Medulla oblongata (tissue), 1 donor: ENCODE measurements around the gene LSM7.
"Not testable (repeated sequence)": the region's sequence is repeated elsewhere in the genome, so short reads cannot be mapped to it uniquely, and the experiment has no call there.

ENCODE experiments used
- DNase-seq: peaks from one replicate; pipeline ENCODE4 v3.0.0-alpha.2; 2015; ENCODE audit errors: extremely low spot score

LSM7 gene

DNA sequence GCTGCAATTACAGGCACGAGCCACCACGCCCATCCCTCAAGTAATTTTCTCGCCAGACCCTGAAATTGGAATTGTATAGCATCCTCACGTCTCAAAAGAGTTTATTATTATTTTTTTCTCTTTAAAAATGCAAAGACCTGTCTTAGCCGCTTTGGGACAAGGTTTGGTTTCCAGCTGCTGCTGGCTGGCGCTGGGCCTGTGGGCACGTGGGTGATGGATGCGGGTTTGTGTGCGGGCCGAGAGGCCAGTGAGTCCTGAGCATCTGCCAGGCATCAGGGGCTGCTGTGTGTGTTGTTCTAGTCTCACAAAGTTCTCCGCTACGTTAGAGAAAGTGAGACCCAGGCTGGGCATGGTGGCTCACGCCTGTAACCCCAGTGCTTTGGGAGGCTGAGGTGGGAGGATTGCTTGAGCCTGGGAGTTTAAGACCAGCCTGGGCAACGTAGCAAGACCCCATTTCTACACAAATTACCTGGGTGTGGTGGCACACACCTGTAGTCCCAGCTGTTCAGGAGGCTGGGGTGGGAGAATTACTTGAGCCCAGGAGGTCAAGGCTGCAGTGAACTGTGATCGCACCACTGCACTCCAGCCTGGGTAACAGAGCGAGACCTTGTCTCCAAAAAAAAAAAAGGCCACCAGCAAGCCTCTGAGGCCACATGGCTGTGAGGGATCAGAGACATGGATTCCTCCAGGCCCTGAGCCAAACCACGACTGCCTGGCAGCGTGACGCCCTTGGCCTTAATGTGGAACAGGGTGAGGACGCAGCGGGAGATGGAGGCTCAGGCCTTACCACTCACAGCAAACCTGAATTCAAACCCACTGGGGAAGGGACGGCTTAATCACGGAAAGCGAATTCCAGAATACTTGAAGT is 27.0 kb upstream of the LSM7 start:
- no peak for DNase-seq

DNA sequence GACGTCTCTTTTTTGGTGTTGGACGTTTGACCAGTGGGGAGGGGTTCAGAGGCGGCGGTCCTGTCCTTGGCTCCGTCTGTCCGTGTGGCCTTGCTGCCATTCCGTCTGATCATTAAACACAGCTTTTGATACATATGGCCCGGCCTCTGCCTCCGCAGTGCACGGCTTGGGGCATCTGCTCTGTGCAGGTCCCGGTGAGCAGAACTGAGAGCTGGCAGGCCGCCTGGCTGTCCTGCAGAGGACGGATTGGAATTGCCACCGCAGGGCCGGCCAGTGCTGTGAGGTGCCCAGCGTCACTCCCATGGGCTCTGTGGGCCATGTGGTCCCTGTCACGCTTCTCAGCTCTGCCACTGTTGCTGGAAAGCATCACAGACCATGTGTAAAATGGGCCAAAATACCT is 26.3 kb upstream of the LSM7 start:
- no peak for DNase-seq

DNA sequence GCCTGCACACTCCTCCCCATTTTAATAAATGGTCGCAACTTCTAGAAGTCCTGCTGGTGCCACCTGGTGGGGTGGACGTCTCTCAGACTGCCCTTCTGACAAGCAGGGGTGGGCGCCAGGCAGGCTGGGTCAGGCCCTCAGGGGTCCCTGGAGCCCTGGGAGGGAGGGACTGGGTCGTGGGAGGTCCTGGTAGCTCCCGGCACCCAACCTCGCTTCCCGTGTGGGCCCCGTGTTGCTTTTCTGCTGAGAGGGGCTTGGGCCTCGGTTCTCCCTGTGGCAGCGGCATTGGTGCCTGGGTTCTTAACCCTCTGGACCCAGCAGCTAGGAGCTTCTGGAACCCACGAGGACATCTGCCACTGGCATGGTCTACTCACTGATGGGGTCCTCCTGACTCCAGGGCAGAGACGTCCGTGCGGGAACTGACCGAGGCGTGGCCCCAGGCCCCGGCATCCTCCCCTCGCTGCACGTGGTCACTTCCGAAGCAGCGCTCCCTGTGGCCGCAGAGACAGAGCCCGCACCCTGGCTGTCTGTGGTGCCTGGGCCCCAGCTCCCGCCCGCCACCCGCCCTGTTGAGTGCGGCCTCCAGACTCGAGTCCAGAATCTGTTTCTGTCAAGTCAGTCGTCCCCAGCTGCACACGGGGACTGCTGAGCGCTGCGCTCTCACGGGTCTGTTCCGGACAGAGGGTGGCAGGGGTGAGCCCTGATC is 25.7 kb upstream of the LSM7 start:
- DNase-seq: no peak

- no peak for DNase-seq
Measured at GRCh38 chr19:2353159-2353886, 24.9 kb upstream of the LSM7 start.

- DNase-seq: no peak
Measured at GRCh38 chr19:2352121-2352520, 23.7 kb upstream of the LSM7 start.

- no peak for DNase-seq
Measured at GRCh38 chr19:2351591-2351990, 23.2 kb upstream of the LSM7 start.

GRCh38 chr19:2350656-2351055 is 22.3 kb upstream of the LSM7 start:
- DNase-seq: no peak

DNA sequence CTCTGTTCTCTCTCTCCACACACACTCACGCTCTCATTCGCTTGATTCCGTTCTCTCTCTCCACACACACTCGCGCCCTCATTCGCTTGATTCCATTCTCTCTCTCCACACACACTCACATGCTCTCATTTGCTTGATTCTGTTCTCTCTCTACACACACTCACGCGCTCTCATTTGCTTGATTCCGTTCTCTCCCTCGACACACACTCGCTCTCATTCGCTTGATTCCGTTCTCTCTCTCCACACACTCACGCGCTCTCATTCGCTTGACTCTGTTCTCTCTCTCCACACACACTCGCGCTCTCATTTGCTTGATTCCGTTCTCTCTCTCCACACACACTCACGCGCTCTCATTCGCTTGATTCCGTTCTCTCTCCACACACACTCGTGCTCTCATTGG is 21.4 kb upstream of the LSM7 start:
- DNase-seq: not testable (repeated sequence)

- no peak for DNase-seq
Measured at GRCh38 chr19:2345794-2346663, 17.6 kb upstream of the LSM7 start.

- no peak for DNase-seq
Measured at GRCh38 chr19:2345076-2345475, 16.7 kb upstream of the LSM7 start.

GRCh38 chr19:2344381-2344870 is 16.0 kb upstream of the LSM7 start:
- no peak for DNase-seq

DNA sequence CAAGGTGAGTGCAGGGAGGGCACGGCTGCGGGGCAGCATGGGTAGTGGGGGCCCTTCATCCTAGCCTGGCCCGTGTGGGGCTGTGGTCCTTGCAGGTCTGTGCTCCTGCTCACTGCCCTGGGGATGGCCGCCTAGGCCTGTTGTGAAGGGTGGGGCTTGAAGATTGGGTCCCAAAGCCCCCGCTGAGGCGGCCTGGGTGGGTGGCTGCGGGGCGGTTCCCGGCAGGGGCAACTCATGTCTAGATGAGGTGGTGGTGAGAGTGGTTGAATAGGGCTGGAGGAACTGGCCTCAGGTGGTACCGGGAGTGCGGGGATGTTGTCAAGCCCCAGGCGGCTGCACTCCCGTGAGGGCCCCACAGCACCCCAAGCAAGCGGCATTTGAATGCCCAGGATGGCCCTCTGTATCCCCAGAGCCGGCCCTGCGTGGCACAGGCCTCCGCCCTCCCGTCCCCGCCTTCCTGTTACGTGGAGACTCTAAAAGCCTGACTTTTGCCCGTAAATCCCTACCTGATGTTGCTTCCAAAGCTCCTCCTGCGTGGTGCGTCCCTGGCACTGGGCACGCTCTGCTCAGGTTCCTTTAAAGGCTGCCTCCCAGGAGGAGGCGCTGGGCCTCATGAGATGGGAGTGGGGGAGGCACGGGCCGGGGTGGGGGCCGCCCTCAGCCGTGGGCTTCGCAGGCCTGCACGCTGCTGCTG is 15.1 kb upstream of the LSM7 start:
- DNase-seq: no peak

GRCh38 chr19:2342656-2343288 is 14.4 kb upstream of the LSM7 start:
- DNase-seq: no peak

GRCh38 chr19:2341982-2342381 is 13.6 kb upstream of the LSM7 start:
- no peak for DNase-seq

DNA sequence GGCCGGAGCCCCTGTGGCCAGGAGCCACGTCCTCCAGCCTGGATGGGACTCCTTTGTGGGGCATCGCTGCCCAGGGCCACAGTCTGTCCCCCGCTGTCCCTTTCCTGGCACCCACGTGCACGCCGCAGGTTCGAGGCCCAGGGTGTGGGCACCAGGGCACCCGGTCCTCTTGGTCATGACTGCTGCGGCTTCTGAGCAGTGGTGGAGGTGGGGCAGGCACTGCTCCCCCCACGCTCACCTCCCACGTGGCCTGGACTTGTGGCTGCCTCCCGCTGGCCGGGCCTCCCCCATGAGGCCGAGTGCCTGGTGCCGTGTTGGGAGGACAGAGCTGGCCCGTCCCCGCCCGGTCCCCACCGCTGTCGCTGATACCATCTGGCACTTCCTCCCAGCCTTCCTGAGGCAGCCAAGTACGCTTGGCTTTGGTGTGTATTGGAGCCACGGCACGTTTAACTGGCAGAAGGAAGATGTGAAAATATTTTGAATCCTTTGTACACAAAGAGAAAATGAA is 12.9 kb upstream of the LSM7 start:
- DNase-seq: no peak

- DNase-seq: no peak
Measured at GRCh38 chr19:2340496-2341243, 12.3 kb upstream of the LSM7 start.

GRCh38 chr19:2339644-2340310 is 11.4 kb upstream of the LSM7 start:
- DNase-seq: no peak

GRCh38 chr19:2338751-2339643 is 10.6 kb upstream of the LSM7 start:
- DNase-seq: no peak
